HG03025 (cell line): Measurements from ENCODE around the gene MYO3B.
"Not testable (repeated sequence)": the region's sequence is repeated elsewhere in the genome, so short reads cannot be mapped to it uniquely, and the experiment has no call there.

Experiments used
- ATAC-seq: cut with Tn5 transposase; IDR thresholded peaks from one replicate; pipeline ENCODE4 v1.9.1; 2021; ENCODE audit warnings: mild to moderate bottlenecking, moderate library complexity; ENCODE audit not compliant: unreplicated experiment, low FRiP score

The MYO3B gene

DNA sequence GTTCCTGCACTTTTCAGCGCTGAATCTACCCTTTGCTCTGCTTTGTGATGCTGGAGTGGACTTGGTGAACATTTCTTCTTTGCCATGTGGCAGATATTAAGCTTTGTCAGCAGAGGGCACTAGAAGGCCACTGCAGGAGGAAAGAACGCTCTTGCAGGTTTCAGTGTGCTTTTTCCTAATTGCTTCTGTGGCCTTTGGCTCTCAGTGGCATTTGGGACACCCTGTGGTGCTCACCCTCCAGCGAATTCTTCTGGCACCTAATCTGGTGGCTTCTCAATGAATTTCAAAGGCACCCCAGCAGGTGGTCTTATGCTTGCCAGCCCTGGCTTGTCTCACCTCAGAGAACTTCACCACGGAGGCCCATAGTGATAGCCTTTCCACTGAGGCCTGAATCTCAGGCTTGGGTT is 146.7 kb downstream of the MYO3B start:
- ATAC-seq, result no peak

DNA sequence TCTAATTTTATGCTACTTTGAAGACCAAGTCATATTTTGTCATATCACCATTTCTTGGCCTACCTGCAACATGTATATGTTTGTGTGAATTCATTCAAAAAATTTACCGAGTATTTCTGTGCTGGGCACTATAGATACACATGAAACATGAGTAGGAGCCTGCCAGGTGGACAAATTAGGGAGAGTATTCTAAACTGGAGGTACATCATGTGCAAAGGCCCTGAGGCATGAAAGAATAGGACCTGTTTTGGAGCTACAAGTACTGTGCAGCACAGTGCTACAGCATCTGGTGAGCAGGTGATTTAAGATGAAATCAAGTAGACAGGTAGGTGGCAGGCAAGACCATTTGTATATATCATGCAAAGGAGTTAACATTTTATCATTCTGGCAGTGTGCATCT is 152.9 kb downstream of the MYO3B start:
- no peak for ATAC-seq

DNA sequence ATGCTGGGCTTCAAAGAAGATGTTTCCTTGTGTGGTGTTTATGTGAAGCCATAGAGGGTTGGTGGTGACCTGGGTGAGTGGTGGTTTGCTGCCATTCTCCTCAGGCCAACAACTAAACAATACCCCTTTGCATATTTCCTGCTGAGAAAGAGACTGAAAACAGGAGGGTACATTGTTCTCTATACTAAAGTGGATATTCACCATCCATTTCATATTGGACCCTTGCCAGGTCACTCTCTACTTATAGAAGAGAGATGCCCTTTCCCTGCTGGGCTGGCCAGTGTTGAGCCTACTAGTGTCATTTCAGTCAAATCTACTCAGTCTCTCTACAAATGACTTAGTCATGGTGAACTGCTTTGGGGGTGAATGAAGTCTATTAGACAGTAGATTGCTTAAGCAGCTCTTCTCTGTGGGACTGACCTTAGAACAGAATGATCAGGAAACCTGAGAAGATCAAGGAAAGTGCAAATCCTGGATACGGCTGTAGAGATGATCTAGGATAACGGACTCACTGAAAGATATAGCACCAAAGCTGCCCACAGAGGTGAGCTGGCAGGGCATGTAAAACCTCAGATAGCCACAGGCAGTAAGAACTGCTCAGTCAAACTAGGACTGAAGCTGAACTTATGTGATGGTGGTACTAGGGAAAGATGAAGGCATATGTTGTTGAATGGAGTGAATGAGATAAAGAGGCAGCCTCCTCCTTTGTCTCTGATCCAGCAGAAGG is 154.9 kb downstream of the MYO3B start:
- ATAC-seq, result no peak

DNA sequence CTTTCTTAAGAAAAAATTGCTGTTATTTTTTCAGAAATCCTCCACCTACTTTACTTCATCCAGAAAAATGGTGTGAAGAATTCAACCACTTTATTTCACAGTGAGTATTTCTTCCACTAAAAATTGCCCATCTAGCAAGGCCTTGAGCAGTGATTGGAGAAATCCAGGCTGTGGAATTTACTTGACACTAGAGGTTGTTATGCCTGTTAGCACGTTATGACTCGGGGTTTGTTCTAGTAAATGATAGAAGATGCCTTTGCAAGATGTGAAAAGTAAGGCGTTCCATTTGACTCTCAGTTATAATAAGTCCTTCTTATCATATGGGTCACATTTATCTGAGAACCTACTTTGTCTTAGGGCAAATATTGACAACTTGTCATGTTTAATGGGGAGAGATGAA is 157.4 kb downstream of the MYO3B start:
- ATAC-seq, result no peak

DNA sequence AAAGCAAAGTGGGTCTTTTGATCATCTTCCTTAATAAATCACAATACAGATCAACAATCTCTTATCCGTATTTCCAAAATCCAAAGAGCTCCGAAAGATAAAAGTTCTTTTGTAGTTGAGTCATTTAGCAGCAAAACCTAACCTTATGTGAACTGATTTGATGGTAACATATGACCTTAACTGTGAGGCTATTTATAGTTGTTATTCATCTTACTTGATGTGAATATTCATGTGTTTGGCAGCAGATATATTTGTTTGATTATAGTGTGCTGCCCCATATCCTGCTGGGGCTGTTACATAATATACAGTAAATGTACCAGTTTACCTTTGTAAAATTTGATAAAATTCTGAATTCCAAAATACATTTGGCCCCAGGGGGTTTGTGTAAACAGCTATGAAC is 158.5 kb downstream of the MYO3B start:
- no peak for ATAC-seq

DNA sequence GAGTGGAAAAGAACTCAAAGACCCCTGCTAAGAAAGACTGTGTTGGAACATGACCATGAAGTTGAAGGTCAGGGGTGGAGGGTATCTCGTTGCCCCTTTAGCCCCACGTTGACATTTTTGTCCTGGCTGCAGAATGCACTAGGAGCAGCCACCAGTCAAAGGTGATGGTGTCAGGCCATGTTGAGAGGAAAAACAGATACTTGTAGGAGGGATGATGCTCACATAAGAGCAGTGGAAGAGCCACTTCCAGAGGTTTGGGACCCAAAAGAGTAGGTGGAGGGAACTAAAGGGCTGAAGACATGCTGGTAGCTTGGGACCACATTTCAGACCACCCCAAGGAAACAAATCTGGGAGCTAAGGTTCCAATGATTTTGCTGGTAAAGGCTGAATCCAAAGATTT is 159.0 kb downstream of the MYO3B start:
- ATAC-seq, result no peak

DNA sequence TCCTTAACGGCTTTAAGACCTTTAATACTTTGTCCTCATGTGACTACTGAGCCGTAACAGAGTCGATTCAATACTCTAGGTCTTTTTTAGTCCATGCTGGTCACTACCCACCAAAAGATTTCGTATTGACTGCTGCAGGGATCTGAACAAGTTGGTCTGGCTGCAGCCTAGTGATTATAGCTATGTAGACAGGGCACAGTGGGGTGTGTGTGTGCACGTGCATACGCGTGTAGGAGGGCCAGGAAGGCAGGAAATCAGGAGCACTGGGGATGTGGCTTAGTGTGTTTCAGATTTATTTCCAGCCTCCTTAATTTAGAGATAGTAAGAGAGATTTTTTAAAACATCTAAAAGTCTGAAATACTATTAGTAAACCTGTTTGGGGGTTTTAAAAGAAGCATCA is 161.4 kb downstream of the MYO3B start:
- ATAC-seq, result no peak

DNA sequence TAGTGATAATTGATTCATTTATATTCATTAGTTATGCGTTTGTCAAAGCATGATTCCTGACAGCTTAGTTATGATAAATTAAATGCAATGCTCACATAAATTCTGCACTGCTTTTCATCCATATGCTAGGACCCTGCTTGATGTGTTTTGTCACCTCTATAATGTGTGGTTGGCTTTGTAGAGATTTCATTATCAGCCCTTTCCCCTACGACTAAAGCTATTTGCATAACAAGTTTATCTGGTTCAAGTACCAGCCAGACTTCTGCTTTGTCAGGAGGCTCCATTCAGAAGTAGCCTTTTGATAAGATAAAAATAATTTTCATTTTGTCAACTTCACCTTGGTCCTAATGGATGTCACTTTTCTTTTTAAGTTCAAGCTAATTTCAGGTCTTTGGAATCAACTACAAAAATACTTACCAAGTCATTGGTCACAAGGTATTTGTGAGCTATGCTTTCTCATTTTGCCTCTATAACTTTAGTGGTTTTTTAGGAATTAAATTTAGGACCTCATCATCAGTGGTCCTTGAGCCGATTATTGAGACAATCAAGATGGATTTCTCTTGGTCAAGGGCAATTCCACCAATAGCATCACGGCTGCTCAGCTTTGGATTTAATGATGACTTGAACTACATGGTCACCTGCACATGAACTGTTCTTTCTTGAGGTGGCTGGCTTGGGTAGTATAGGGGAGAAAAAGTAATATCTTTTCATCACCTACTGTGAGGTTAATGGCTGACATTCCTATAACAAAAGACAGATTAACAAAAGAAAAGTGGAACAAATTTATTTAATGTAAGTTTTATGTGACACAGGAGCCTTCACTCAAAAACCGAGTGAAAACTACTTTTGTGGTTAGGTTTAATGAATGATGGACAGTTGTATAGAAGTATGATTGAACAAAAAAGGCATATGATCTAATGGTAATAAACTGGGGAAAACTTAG is 162.1 kb downstream of the MYO3B start:
- no peak for ATAC-seq

DNA sequence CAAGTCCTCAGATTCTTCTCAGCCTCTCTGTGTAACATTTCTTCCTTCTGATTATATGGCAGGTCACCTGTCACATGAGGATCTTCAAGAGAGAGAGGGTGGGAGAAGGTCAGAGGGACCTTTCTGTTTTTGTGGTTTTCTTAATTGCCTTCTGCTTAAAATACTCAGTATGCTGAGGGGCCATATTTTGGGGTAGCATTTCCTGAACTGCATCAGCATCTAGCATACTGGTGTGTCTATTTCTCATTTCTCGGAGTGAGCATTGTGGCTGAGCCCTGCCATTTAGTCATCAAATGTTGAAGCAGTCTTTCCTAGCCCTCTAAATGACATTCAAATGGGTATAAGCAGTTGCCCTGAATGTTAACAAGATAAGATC is 162.7 kb downstream of the MYO3B start:
- ATAC-seq, result no peak

DNA sequence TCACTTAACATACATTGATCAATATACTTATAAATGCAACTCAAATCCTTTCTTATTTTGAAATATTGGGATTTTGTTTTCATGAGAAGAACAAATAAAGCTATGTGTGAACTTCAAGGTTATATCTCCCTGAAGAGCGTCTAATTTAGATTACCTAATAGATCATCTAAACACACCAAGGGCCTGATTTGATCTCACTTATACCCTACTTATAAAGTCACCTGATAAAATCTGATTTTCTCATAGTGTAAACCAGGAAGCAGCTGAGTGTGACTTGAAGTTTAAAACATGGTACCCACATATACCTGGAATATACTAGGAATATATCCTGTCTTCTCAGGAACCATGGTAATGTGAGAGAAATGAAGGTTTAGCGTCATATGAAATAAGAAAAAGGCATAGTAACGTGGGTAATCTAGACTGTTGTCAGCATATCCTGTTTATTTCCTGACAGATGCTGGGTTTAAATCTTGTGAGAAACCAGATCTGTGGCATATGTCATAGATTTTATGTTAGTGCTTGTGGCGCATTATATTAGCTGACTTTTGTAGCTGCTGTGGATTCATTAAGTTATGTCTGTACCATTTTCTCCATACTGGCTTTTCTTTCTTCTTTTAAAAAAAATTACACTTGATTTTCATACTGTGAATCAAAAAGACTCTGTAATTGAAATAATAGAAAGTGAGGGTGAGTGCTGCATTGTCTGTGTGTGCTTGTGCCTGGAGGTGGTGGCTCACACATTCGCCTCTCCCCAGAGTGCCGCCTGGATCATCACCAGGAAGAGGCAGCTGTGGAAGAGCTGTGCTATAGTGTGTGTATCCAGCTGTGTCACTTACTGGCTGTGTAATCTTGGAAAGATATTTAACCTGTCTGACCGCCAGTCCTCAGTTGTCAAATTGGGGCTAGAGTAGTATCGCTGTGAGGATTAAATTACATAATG is 164.0 kb downstream of the MYO3B start:
- ATAC-seq, result no peak

DNA sequence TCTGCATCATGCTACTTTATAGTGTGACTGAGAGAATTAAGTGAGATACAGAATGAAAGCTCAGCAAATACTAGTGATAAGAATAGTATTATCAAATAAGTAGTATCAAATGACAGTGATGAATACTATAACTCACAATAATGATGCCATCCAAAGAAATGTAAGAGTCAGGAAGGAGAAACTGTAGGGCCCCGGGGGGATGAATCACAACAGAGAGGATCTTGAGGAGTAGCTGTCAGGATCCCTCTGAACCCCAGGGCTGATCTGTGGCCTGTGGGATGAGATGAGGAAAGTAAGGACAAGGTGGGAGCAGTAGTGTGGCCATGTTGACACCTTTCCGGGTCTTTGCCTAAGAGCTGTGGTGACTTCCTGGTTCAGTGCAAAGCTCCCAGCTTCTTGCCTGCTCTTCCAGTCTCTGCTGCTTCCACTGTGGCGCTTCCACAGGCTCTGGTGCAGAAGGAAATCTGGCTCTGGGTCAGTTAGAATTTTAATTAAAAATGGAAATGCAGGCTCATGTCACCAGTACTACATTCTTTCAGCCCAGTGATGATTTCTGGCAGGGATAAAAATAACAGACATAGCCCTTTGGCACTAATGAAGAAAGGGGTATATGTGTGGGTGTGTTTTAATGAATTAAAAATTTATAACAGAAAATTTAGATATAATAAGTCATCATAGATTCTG is 166.9 kb downstream of the MYO3B start:
- ATAC-seq, result no peak

DNA sequence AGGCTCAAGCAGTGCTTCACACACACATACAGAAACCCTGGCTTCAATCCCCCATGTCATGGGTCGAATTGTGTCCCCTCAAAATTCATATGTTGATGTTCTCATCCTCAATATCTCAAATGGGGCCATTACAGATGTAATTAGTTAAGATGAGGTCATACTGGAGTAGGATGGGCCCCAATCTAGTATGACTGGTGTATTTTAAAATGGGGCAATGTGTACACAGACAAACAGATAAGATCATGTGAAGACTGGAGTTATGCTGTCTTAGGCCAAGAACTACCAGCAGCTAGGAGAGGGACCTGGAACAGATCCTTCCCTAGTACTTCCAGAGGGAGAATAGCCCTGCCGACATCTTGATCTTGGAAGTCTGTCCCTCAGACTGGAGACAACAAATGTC is 167.7 kb downstream of the MYO3B start:
- no peak for ATAC-seq

DNA sequence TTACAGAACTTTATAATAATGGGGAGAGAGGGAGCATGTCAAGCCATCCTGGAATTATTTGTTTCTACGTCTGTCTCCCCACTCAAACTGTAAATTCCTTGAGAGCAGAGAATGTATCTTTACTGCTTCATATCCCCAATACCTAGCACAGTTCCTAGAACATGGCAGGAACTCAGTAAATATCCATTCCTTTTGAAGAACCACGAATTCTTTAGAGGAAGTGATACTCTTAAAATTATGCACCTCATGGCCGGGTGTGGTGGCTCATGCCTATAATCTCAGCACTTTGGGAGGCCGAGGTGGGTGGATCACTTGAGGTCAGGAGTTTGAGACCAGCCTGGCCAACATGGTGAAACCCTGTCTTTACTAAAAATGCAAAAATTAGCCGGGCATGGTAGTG is 171.3 kb downstream of the MYO3B start:
- ATAC-seq, result not testable (repeated sequence)

DNA sequence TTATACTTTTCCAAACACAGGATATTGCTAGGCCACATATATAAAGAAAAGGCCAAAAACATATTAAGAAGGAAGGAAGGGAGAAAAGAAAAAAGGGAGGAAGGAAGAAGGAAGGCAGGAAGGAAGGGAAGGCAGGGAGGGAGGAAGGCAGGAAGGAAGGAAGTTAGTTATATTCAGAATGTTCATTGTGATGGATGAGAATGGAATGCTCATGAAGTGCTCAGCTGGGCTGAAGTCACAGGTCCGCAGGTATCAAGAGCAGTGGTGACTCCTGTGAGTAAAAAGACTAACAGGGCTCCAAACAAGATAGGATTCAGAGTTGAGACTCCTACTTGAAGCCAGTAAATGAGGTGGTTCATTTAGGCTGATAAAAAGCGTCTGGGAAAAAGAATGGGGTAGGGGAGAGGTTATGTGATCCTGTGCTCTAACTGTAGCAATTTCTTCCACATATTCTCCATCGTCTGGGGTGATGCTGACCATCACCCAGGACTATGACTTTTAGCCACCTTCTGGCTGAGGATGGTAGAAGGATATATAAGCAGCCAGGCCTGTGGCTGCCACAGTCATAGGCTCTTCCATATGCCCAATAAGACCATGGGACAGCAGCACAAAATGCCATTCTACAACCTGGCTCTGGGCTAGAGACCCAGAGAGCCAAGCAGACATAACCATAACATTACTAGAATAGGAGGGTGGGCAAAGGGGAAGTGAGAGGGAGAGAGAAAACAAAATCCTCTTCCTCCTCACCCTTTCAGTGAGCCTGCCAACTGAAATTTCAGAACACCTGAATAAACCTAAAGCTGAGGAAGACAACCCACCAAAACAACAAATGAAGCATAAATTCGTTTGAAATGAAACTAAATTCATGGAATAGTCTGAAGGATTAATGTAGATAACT is 173.2 kb downstream of the MYO3B start:
- ATAC-seq, result no peak

DNA sequence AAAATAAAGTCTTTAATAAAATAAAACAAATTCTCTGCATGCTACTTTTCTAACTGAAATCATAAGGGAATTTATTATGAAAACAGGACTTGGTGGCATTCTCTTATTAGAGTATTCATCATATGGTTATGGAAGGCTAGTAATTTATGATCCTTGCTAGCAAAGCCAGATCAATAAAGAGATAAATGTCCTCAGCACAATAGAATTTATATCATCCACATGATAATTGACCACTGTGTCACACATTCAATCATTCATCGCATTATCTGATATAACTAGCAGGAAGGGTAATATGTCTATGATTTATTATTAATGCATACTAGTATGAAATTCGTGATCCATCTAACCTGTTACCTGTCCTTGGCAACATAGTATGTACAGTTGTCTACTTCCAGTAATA is 175.8 kb downstream of the MYO3B start:
- ATAC-seq, result no peak

DNA sequence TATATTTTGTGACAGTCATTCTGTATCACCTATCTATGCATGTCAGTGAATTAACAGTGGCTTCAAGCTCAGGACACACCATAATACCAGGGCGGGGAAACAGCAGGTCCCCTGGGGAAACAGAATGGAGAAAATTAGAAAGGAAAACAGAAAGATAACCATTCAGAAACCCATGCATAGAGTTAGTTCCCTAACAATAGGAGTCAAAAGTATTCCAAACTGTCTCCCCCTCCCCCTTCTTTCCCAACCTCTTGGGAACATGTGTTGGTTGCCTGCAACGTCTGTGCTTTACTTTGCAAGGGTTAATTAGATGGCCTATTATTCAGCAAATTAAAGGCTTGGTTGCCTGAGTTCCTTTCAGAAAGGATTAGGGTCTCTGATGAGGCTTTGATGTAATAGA is 176.4 kb downstream of the MYO3B start:
- no peak for ATAC-seq

DNA sequence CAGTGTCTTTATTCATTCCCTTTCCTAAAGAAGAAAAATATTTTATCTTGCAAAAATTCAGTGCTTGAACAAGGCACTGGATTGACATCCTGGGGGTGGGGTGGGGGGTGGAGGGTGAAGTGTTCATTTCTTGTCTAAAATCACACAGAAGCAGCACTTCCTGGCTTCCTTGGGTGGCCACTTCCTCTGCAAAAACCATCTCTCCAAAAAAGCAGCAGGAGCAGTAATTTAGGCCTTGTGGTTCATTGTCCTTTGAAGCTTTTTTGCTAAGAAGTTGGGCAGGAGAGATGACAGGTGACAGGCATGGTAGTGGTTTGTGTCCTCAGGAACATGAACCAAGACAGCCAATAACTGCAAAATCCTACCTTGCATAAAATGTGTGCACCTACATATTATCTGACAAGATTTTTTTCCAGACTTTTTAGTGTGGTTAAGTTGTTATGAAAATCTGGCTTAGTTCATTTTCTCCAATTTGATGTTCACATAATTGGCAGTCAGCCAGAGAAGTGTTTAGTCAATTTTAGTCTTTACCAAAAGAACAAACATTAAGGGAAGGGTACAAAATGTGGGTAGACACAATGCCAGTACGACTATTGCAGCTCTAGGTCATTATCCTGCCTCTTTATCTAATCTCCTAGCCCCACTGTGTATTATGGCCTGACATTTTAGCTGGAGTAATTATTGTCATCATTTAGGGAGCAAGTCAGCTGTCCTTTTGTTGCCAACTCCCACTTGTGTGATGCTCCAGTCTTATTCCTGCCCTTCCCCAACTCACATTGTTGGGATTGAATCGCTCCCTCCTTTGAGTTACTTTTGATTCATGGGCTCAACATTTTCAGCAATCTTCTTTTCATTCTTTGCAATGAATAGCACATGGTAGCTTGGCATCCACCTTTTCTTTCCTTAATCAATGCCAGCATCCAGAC is 177.2 kb downstream of the MYO3B start:
- no peak for ATAC-seq

DNA sequence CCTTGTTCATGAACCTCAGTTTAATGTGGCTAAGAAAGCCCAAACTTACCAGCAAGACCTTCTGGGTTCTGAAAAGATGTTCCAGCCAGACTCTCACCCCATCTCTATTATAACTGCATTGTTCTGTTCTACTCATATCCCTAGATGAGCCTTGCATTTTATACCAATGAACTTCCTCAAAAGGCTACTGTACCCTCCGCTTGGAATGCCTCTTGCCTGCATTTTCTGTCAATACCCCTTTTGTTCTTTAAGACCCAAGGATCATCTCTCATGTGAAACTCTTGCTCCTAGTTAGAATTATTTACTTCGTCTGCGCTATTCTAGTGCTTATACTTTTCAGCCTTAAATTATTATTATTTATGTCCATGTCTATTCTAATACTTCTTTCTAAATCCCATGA is 181.5 kb downstream of the MYO3B start:
- no peak for ATAC-seq
